GM18526 (cell line): Measurements from ENCODE around the gene TMEM221.

Experiments
- POLR2A ChIP-seq: IDR thresholded peaks from 3 replicates; pipeline ENCODE4 v1.6.1; 2011; ENCODE audit not compliant: insufficient read length; ENCODE audit errors: extremely low read depth

TMEM221 gene

DNA sequence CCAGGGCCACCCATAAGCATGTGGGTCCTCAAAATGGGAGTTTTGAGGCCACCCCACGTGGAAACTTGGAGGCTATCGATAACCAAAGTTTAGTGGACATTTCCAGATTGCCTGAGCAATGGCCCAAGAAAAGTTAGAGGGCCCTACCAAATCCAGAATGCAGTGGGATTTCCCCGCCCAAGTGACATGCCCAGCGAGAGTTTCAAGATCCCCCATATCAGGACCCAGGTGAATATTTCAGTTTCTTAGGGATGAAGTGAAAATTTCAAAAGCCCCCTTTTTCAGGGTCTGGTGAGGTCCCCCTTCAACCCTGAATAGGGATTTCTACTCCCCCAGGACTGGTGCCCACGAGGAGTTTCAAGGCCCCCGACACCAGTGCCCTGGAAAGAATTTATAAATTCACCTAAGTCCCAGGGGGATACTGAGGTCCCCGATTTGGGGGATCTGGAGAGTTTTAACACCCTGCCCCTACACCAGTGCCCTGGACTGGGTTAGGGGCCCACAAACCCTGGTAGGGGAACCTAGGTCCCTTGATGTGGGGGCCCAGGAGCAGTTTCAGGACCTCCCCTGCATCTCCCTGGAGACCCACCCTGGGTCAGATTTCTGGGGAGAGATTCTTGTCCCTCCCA, 43.7 kb downstream of the TMEM221 start:
- TF ChIP-seq POLR2A: no peak

DNA sequence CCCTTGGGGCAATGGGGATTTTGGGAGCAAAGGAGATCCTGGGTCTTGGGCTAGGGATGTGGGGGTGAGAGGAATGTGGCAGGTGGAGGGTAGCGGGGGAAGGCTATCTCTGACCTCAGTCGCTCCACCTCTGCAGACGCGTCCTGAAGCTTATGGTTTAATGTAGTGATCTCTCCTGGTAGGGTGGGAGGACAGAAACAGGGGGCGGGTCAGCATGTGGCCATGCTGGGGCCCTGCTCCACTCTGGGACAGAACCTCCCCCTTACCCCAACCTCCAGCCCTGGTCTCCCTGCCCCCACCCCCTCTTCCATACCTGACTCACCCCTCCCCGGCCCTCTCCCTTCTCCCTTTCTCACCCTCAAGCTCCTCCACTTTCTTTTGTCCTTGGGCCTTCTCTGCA, 44.5 kb downstream of the TMEM221 start:
- no peak for TF ChIP-seq POLR2A

DNA sequence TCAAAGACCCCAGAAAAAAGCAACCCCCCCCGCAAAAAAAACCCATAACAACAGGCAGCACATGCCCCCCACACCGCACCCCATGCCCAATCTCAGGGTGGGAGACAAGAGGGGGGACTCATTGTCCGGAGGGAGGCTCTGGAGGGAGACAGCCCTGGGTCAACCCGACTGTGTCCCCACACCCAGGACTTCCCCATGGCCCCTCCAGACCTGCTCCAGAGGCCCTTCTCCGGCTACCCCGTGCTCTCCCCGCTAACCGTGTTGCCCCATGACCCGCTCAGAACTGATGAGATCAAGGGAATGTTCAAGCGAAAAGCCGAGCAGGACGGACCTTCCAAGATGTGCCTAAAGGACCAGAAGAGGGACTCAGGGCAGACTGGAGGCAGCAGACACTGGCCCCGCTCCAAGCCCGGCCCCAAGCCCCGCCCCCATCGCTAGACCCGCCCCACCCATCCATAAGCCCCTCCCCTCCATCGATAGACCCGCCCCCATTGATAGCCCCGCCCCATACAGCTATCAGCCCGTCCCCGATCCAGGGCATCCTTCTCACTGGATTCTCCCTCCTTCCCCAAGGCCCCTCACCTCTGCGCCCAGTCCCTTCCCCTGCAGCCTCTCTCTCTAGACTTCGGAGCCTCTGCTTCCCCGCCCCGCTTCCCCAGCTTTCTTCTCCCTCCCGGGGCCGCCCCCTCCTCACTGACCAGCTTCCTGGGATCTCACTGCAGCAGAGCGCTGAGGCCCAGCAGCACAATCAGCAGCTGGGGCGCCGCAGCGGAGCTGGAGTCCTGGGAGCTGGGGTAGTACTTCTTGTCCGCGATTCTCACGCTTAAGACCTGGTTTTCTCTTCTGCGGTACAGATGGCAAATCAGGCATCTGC, 45.2 kb downstream of the TMEM221 start:
- TF ChIP-seq POLR2A: no peak

DNA sequence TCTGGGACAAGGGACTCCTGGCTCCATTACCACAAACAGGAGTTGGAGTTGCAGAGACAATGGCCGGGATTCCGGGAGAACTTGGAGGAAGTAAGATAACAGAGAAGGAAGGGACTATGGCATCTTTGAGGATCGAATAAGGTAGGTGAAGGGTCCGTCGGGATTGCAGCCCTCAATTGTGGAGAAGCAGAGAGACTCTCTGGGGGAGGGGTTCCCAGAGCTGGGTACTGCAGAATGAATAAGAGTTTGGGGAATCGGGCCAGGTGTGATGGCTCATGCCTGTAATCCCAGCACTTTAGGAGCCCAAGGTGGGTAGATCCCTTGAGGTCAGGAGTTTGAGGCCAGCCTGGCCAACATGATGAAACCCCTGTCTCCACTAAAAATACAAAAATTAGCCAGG, 46.8 kb downstream of the TMEM221 start:
- no peak for TF ChIP-seq POLR2A

DNA sequence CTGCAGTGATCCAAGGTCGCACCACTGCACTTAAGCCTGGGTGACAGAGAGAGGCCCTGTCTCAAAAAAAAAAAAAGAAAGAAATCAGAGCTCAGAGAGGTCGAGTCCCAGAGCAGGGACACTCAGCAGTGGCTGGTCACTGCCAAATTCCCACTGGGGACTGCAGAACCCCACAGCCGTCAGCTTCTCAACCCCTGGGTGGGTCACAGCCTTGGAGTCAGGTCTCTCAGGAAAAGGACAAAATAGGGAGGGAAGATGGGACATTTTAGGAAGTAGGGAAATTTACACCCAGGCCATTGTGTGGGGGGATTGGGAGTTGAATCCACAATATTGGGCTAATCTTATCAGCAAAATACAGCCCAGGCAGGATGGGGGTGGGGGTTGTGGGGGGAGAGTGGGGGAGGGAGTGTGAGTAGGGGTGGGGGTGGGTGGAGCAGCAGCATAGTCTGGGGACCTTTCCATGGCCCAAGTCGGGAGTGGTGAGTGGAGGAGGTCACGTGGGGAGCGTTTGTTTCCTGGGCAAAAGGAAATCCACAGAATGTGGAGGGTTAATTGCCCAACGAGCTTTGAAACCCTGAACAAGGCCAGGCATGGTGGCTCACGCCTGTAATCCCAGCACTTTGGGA, 49.5 kb downstream of the TMEM221 start:
- no peak for TF ChIP-seq POLR2A

DNA sequence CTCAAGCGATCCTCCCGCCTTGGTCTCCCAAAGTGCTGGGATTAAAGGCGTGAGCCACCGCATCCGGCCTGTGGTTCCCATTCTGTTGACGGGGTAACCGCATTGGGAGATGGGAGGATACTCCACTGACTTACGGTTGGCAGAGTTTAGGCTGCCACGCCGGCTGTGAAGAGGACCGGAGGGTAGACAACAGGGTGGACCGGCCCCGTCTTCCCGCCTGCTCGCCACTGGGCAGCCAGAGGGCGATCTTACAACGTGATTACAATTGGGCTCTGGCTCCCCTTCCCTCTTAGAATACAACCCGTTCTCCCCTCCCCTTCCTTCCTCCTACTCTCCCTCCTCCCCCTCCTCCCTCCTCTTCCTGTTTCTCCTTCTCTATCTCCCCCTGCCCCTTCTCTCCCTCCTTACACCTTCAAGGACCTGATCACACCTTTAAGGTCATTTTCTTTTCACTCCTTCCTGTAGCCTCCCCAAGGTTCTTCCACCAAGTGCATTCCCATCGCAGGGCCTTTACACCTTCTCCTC, 53.5 kb downstream of the TMEM221 start:
- TF ChIP-seq POLR2A: peak; percentile 35

DNA sequence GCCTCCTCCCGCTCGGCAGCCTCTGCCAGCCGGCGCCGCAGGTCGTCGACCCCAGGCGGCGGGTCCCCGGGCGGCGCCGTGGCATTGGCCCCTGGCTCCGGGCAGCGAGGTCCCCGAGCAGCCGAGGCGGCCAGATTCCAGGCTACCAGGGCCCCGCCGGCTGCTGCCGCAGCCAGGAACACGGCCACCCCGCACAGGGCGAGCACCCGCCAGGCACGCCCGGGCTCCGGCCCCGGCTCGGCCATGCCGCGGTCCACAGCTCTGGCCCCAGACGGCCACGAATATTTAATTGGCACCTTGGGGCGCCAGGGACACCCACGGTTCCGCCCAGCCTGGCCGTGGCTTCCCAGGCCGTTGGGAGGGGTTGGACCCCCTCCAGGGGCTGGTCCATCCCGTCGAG, 54.6 kb downstream of the TMEM221 start, which contains the start of gene CCDC194:
Gene CCDC194, minus strand, starts transcription at position 283 of the 400 bp plus-strand sequence. Its CDS starts 38 bp downstream, at position 245.
- no peak for TF ChIP-seq POLR2A

DNA sequence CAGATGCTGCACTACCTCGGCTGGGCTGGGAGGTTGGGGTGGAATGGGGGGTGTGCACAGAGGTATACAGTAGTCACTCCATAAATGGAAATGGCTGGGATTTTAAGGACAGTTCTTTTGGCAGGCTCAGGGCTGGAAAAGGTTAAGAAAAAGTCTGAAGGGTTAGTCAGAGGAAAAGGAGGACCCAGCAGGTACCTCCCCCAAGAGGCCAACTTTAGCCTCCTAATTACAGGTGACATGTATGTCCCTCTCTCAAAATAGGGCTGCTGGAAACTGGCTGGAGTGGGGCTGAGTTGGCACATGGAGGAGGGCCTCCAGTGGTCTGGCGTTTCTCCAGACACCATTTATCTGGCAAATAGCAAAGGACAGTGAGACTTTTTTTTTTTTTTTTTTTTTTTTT, 55.5 kb downstream of the TMEM221 start:
- no peak for TF ChIP-seq POLR2A

DNA sequence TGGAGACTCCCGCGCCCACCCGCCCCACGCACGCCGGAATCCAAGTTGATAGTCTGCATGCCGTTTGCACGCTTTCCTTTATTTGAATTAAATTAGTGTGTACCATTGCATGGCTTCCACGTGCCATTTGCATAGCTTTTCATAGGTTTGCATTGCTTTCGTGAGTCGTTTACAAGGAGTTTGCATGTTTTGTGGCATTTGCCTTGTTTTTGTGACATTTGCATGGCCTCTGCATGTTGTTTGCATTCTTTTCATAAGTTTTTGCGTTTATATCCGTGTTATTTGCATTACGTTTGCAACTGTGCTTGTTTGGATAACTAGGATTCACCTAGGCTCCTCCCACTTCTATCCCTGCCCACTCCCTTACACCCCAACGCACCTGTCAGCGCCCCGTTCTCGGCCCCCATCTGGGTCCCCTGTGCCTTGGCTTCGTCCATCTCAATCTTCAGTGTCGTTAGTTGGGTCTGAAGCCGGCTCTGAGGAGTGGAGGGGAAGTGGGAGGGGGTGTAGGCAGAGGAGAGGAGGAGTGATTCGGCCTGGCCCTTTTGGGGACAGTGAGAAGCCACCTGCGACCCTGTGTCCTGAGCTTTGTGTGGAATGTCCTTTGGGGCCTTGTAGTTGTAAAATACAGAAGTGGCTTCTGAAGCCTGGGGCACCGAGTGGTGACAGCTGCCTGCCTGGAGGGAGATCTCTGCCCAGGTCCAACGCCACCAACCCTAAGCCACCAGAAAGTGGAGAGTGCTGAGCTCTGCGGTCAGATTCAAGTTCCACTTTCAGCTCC, 56.9 kb downstream of the TMEM221 start:
- no peak for TF ChIP-seq POLR2A

DNA sequence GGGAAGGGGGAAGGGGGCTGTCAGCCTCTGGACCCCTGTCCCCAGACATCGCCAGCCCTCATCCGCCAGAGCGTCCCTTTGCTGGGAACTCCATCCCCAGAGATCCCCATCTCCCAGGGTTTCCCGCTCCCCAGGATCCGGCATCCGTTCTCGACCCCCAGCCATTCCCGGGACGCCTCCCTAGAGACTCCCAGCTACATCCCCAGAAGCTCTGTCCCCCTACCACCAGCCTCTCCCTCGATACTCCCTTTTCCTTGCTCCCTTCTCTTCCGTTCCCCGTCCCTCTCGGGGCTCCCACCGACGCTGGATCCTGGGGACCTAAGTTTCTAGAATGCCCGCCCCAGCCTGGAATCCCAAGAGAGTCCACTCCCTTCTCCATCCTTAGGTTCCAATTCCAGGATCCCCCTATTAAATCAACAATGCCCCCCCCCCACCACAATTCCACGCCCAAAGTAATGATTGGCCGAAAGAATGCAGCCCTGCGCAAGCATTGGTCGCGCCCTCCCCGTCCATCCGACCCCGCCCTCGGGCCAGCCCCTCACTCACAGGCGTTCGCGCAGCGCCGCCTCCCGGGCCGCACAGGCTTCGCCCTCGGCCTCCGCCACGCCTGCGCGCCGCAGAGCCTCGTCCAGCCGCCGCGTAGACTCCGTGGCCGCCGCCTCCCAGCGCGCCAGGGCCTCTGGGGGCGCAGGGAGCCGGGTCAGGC, 57.6 kb downstream of the TMEM221 start:
- TF ChIP-seq POLR2A: peak; percentile 35

DNA sequence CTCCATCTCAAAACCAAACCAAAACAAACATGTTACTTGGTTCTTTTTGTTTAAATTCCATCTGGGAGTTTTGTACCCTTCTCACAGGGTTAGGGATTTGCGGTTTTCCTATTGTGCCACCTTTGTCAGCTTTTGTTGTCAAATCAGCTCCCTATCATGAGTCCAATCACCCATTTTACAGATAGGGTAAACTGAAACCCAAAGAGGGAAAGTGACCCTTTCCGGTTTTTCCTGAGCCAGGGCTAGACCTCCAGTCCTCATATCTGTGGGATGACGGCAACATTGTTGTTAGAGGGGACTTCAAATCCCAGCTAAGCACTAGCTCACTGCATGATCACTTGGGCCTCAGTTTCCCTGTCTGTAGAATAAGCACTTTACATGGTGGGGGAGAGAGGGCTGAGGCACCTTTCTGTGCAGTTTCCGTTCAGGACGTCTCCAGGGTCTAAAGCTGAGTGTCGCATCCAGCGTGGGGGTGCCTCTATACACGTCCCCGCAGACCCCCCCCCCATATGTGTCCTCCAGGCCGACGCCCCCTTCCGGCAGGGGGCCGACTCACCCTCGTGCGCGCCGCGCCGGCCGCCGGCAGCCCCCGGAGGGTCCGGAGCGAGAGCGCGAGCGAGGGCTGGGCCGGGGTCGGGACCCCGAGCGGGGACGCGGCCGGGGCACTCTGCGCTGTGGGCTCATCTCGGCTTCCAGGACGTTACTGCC, 58.4 kb downstream of the TMEM221 start:
- TF ChIP-seq POLR2A: no peak

DNA sequence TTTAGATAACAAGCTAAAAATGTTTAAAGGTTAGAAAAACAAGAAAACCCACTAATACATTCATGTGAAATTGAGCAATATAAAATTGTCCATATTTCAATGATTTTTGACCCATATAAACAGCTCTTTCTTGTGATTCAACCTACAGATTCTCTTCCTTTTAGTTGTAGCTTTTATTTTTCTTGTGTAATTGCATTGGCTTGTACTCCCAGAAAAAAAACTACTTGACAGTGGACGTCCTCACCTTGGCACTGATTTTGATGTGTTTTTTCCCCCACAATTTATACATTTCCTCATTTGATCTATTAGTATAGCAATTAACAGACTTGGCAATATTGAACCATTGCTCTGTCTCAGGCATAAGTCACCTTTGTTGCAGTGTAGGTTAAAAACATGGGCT, 59.2 kb downstream of the TMEM221 start:
- no peak for TF ChIP-seq POLR2A

DNA sequence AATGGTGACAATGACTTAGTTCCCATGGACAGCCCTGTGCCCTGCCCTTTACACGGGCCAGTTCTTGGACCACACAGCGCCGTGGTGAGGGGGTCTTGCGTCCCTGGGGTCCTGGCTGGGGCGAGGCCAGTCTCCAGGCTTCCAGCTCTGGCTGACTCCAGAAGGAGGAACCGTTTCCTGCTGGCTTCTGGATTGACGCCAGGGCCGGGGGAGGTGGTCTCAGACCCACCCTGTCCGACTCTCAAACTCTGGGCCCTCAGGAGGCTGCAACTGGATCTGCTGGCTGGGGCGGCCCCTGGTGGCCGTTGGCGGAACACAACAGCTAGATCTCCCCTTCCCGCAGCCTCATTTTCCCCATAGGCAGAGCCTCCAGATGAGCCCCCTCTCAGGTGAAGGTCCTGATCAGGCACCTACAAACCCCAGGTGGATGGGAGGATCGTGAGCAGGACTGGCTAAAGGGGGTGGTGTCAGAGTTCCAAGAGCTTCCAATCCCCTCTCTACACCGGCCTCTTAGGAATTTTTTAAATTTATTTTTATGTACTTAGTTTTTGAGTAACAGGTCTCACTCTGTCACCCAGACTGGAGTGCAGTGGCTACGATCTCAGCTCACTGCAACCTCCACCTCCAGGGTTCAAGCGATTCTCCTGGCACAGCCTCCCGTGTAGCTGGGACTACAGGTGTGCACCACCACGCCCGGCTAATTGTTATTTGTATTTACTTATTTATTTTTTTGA, 62.4 kb downstream of the TMEM221 start:
- no peak for TF ChIP-seq POLR2A
